GM19035 (cell line): ENCODE results near the gene SUSD4.

ENCODE experiments used
- ATAC-seq: cut with Tn5 transposase; IDR thresholded peaks from one replicate; pipeline ENCODE4 v1.9.1; 2021; ENCODE audit not compliant: unreplicated experiment

SUSD4 gene

DNA sequence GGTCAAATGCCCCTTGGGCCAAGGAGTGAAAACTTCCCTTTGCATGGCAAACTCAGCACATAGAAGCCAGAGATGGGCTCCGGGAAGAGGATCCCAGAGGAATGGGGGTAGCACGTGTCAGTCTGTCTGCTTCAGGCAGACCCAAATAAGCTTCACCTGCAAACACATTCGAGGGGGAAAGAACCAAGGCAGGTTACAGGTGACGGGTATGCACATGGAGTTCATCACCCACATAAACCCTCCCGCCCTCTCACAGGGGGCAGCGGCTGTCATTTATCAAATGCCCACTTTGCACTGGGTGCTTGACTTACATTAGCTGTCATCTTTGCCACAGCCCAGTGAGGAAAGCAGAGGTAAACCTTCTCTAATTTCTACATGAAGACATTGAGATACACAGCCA lies 147.9 kb downstream of the SUSD4 start:
- no peak for ATAC-seq

- ATAC-seq: no peak
These were observed 148.9 kb downstream of the SUSD4 start for GRCh38 chr1:223215026-223215425.

DNA sequence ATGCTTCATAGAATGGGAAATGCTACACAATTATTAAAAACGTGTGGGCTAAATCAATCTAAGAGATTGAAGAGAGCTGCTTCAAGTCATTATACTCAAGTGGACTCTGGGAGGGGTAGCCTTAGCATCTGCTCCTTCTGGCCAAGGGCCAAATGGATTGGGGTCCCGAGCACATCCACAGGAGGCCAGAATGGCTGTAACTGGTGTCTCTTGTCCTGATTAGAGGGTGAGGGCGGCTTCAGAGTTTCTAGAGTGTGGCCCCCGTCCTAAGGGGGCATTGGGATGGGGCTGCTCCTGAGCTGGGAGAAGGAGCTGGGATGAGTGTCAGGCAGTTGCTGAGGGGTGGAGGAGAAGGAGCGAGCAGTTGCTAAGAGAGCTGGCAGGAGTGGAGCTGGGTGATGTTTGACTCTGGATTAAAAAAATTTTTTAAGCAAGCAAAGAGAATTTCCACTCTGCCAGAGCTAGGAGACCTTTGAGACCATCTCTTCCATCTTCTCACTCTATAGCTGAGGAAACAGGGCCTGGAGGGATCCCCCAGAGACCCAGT lies 149.6 kb downstream of the SUSD4 start:
- ATAC-seq: no peak

GRCh38 chr1:223212441-223212840 lies 151.5 kb downstream of the SUSD4 start:
- ATAC-seq: no peak

DNA sequence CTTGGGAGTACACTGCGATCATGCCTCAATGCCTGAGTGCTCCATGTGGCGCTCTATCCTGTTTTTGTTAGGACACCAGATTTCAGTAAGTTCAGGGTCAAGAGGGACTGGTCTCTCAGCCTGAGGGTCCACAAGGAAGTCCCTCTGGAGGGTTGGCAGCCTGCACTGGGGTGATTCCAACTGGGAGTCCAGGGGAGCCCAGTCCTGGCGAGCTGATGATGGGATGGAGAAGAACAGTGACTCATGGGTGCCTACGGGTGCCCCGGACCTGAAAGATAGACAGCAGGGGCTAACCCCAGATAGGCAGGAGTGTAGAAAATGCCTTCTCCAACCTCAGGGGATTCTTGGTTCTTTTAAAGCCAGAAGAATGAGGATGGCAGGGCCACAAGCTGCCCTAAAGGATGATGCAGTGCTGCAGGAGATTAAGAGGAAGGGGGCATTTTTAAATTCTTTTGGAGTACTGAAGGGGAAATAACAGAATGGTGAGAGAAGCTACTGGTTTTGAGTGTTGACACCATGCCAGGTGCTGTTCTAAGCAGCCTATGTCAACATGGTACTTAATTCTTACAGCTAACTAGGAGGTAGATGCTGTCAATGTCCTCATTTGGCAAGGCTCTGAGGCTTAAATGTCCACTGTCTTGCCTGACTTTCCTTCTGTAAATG lies 152.5 kb downstream of the SUSD4 start:
- ATAC-seq: no peak

DNA sequence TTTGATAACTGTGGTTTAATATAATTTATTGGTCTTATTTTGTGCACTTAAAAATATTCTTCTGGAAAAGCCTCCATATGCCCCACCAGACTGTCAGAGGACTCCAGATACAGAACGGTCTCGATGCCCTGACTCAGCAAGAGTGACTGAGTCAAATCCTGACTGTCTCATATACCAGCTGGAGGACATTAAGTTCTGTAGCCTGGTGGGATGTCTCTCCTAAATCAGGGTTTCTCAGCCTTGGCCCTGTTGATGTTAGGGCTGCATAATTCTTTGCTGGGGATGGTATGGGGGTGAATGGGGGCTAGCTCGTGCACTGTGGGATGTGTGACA lies 153.2 kb downstream of the SUSD4 start:
- no peak for ATAC-seq

GRCh38 chr1:223209992-223210787 lies 153.8 kb downstream of the SUSD4 start:
- no peak for ATAC-seq

GRCh38 chr1:223209293-223209898 lies 154.6 kb downstream of the SUSD4 start:
- ATAC-seq: no peak

GRCh38 chr1:223208164-223209076 lies 155.6 kb downstream of the SUSD4 start:
- no peak for ATAC-seq

- no peak for ATAC-seq
These were observed 156.5 kb downstream of the SUSD4 start for GRCh38 chr1:223207293-223208066.

GRCh38 chr1:223204424-223204823 lies 159.6 kb downstream of the SUSD4 start:
- ATAC-seq: no peak

GRCh38 chr1:223203694-223204093 lies 160.3 kb downstream of the SUSD4 start:
- no peak for ATAC-seq

DNA sequence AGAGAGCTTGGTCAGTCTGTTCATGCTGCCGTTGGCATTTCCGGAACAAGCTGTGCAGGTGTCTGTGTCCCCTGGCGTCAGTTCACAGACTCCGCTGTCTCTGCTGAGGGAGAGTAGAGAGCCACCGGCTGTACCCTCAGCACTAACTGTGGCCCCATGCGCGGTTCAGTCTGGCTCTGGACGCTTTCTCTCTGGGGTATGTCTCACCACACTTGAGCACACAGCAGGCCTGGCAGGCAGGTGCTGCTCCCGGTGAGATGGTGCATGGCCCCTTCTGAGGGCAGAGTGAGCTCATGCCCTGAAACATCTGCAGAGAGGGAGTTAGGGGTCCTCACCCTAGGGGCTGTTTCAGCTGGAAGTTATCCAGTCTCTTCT lies 161.0 kb downstream of the SUSD4 start:
- no peak for ATAC-seq

DNA sequence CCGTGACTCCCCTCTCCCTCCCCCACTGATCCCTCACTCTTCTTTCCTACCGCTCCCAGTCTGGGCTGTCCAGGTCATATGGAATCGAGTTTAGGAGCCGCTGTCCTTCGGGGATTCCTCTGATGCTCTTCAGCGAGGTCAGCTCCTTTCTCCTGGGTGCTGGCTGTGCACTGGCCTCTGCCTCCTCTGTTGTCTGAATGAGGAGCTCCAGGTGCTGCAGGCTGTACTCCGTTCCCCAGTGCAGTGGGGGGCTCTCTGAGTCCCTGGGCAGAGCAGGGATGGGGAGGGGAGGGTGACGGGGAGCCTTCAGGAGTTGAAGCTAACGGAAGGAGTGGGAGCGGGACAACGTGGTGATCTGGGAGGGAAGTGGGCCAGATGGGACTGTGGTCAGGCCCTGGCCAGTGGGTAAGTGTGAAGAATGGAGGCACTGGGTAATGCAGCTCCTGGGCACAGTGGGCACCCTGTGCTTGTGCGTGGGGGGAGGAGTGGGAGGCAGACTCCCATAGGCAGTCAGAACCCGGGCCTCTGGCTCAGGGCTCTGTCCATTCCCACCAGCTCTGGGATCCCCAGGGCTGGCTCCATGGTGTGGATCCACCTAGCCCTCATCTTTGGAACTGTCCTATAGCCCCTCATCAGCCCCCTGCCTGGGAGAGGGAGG lies 161.5 kb downstream of the SUSD4 start:
- ATAC-seq: no peak

DNA sequence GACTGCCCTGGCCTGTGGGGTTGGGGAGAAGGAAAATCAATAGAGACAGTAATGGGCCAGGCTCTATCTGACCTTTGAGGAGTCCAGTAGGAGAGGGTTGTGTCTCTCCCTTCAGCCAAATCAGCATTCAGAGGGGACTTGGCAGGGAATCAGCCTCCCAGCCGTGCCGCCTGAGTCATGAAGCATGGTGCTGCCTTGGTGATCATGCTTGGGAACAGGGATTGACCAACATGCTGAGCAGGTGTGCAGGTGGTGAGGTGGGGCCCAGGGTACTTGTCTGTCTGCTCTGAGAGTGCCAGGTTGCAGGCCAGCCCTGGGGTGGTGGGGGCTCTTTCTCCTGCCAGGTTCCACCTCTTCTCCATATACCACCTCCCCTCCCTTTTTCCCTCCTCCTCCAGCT lies 162.0 kb downstream of the SUSD4 start:
- no peak for ATAC-seq

DNA sequence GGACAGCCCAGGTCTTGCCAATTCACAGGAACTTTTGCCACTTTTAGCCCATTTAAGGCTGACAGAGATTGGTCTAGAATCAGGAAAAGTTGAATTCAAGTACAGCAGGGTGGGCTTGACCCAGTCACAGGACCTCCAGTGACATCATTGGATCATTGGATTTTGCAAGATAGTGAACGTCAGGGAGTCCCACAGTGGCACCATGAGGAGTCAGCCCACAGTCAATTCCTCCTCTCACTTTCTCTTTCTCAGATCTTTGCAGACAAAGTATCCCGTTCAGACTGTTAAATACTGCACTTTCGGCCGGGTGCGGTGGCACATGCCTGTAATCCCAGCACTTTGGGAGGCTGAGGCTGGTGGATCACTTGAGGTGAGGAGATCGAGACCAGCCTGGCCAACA lies 163.1 kb downstream of the SUSD4 start:
- no peak for ATAC-seq

- no peak for ATAC-seq
These were observed 164.8 kb downstream of the SUSD4 start for GRCh38 chr1:223199094-223199647.

DNA sequence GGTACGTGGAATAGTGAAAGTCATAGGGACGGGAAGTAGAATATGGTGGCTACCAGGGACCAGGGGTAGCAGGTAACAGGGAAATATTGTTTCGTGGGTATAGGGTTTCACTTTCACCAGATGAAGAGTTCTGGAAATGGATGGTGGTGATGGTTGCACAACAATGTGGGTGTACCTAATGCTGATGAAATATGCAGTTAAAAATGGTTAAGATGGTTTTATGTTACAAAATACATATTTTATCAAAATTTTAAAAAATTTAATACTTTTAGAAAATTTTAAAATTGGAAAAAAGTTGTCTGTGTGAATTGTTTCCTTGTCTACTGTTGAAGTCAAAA lies 165.4 kb downstream of the SUSD4 start:
- ATAC-seq: no peak

DNA sequence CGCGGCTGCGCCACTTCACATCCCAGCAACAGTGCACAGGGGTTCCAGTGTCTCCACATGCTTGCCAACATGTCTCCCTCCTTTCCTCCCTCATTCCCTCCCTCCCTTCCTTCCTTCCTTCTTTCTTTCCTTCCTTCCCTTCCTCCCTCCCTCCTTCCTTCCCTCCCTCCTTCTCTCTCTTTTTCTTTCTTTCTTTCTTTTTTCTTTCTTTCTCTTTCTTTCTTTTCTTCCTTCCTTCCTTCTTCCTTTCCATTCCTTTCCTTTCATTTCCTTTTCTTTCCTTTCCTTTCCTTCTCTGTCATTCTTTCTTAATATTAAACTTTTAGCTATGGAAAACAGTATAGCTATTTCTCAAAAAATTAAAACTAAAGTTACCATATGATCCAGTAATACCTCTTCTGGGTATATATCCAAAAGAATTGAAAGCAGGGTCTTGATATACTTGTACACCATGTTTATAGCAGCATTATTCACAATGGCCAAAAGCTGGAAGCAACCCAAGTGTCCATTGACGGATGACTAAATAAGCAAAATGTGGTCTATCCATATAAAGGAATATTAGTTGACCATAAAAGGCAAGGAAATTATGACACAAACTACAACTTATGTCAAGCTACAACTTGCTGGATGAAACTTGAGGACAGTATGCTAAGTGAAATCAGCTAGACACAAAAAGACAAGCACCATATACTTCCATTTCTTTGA lies 165.9 kb downstream of the SUSD4 start:
- ATAC-seq: no peak
